AG09309 (cell line): ENCODE data around the gene APOH.

Experiments used
- DNase-seq: peaks from one replicate; pipeline ENCODE4 v3.0.0-alpha.2; 2010; ENCODE audit warnings: low read depth
- H3K4me3 ChIP-seq: 2 replicates; pipeline ENCODE4 v1.5.1; 2011; ENCODE audit warnings: mild to moderate bottlenecking, low read depth, low read length, moderate library complexity; ENCODE audit not compliant: control insufficient read depth
- TF ChIP-seq, protein P1 (sequence below): IDR thresholded peaks from 2 replicates; pipeline ENCODE4 v1.5.1; 2011; ENCODE audit warnings: mild to moderate bottlenecking, low read depth, low read length, inconsistent platforms; ENCODE audit not compliant: insufficient read depth, control insufficient read depth; ENCODE audit errors: missing control alignments

The APOH gene

DNA sequence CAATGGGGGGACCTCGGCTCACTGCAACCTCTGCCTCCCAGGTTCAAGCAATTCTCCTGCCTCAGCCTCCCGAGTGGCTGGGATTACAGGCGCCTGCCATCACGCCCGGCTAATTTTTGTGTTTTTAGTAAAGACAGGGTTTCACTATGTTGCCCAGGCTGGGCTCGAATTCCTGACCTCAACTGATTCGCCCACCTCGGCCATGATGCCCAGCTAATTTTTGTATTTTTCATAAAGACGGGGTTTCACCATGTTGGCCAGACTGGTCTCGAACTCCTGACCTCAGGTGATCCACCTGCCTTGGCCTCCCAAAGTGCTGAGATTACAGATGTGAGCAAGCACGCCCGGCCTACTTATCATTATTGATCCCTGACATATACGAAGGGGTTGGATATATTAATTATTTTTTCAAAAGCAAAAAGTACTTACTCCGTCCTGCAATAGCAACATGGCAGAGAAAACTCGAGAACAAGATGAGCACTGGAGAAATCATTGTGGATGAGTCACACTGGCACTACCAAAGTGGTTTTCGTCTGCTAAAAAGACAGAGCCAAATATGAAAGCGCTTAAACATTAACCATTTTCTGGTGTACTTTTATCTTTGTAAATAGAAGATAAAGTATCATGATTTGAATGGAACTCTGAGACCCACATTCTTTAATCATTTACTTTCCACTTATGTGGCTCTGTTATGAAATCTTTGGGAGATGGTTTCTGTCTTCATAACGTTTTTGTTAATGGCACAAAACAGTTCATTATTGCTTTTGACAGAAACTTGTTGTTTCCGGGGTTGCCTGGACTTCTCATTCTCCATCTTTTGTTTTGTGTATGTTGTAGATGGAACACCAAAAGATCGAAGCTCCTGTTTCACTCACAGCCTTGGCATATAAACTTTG is at the start of gene APOH:
Gene APOH, minus strand, starts transcription at position 529 of the 896 bp plus-strand sequence. Its CDS starts 36 bp downstream, at position 493.
- TF ChIP-seq, protein P1, sequence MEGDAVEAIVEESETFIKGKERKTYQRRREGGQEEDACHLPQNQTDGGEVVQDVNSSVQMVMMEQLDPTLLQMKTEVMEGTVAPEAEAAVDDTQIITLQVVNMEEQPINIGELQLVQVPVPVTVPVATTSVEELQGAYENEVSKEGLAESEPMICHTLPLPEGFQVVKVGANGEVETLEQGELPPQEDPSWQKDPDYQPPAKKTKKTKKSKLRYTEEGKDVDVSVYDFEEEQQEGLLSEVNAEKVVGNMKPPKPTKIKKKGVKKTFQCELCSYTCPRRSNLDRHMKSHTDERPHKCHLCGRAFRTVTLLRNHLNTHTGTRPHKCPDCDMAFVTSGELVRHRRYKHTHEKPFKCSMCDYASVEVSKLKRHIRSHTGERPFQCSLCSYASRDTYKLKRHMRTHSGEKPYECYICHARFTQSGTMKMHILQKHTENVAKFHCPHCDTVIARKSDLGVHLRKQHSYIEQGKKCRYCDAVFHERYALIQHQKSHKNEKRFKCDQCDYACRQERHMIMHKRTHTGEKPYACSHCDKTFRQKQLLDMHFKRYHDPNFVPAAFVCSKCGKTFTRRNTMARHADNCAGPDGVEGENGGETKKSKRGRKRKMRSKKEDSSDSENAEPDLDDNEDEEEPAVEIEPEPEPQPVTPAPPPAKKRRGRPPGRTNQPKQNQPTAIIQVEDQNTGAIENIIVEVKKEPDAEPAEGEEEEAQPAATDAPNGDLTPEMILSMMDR = no peak
- no peak for DNase-seq
- no peak within 1 kb of the TSS for H3K4me3 ChIP-seq

DNA sequence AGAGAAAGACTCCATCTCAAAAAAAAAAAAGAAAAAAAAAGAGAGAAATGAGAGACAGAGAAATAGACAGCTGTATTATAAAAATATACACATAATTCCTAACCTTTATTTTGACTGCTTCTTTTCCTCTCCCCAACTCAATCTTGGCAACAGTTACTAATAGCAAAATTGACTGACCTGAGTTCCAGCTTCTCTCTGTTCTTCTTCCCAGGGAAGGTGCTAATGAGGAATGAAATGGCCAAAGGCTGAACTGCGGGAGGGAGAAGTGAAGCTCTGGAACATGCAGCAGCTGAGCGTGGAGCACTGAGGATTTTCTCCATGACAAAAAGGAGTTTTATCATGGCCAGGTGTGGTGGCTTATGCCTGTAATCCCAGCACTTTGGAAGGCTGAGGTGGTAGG is 48.0 kb upstream of the APOH start:
- H3K4me3 ChIP-seq = no peak overlapping the region
- TF ChIP-seq, protein P1 = no peak
- no peak for DNase-seq

- DNase-seq = no peak
- TF ChIP-seq, protein P1 = no peak
- H3K4me3 ChIP-seq = no peak overlapping the region
These were observed 47.2 kb upstream of the APOH start for GRCh38 chr17:66276328-66276937.

GRCh38 chr17:66275651-66276050 is 46.4 kb upstream of the APOH start:
- TF ChIP-seq, protein P1 = no peak
- H3K4me3 ChIP-seq = no peak overlapping the region
- DNase-seq = peak; percentile 73

DNA sequence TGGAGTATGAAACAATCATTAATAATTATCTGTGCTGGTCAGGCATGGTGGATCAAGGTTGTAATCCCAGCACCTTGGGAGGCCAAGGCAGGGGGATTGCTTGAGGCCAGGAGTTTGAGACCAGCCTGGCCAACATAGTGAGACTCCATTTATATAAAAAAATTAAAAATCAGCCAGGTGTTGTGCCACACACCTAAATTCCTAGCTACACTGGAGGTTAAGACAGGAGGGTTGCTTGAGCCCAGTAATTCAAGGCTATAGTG is 44.3 kb upstream of the APOH start:
- no peak for DNase-seq

DNA sequence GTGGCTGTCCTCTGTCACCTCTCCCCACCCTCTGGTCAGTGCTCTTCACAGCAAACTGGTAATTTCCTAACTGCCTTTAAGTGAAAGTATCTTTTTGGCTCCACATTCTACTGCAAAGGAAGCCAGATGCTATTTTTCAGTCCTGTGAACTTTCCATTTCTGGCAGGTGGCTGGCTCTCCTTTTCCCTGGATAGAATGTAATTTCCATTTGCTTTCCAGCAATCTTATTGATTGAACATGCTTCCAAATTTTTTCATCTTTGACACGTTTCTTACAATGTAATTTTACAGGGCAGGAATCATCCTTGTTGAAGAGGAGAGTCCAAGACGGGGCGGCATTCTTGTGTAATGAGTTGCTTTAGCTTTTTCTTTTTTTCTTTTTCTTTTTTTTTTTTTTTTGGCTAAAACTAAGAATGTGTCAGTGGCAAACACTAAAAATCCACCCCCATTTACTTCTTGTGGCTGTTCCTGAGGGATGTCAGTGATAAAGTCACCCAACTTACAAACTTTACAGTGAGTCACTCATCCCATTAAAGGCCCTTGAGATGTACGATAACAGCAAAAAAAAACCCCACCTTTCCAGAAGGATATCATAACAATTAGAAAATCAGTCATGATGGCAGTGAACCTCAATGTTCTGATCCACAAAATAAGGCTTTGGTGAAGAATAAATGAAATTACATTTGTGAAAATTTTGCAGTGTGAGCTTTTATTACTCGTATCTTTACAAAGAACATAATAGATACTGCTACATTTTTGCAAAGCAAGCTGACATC is 43.8 kb upstream of the APOH start:
- TF ChIP-seq, protein P1 = no peak
- no peak overlapping the region for H3K4me3 ChIP-seq
- DNase-seq = peak; percentile 71

More for the DNA sequence above, 44.3 kb upstream of the APOH start:
- no peak overlapping the region for H3K4me3 ChIP-seq
- TF ChIP-seq, protein P1 = no peak
